Activated T-helper 2 cell treated with anti-CD3 and anti-CD28 coated beads, Interferon-gamma antibody, Interleukin-2, Interleukin-4, amounts not matched to agents 10 μg/mL and 5 μg/mL and 100 μg/mL, durations not matched to agents 14 hours and 24 hours and 36 hours (primary cell): Measurements from ENCODE around the gene SOAT1. TPM values are rescaled to one million over a fixed set of nuclear protein-coding genes. Genes with fewer than 3 reads are reported as not detected.
"Not testable (repeated sequence)": the region's sequence is repeated elsewhere in the genome, so short reads cannot be mapped to it uniquely, and the experiment has no call there.

ENCODE experiments used
- DNase-seq: peaks from one replicate; pipeline ENCODE4 v3.0.0; 2021; ENCODE audit warnings: low spot score
- H3K27ac Mint-ChIP-seq: one replicate; pipeline ENCODE4 v1.8.0; 2021; ENCODE audit warnings: mixed read lengths
- H3K27me3 Mint-ChIP-seq: one replicate; pipeline ENCODE4 v1.8.0; 2021; ENCODE audit warnings: low read depth, mixed read lengths
- H3K36me3 Mint-ChIP-seq: one replicate; pipeline ENCODE4 v1.8.0; 2021; ENCODE audit warnings: low read depth, mixed read lengths
- H3K4me1 Mint-ChIP-seq: one replicate; pipeline ENCODE4 v1.8.0; 2021; ENCODE audit warnings: low read depth, mixed read lengths
- H3K4me3 Mint-ChIP-seq: one replicate; pipeline ENCODE4 v1.8.0; 2021; ENCODE audit warnings: low read depth, mild to moderate bottlenecking, moderate library complexity, mixed read lengths
- H3K9me3 Mint-ChIP-seq: one replicate; pipeline ENCODE4 v1.8.0; 2021; ENCODE audit warnings: mixed read lengths
- intact Hi-C: fragments of 100-400 bp; cut with micrococcal nuclease; formaldehyde crosslinking; loops from one replicate; pipeline ENCODE4 v1.15.1; 2023
- total RNA-seq: library from RNA; stranded (reverse); gene quantifications from 2 replicates; pipeline ENCODE4 v1.2.3, GENCODE V29; 2022

SOAT1 gene
- 39.2 and 40.3 TPM in 2 replicates for total RNA-seq

DNA sequence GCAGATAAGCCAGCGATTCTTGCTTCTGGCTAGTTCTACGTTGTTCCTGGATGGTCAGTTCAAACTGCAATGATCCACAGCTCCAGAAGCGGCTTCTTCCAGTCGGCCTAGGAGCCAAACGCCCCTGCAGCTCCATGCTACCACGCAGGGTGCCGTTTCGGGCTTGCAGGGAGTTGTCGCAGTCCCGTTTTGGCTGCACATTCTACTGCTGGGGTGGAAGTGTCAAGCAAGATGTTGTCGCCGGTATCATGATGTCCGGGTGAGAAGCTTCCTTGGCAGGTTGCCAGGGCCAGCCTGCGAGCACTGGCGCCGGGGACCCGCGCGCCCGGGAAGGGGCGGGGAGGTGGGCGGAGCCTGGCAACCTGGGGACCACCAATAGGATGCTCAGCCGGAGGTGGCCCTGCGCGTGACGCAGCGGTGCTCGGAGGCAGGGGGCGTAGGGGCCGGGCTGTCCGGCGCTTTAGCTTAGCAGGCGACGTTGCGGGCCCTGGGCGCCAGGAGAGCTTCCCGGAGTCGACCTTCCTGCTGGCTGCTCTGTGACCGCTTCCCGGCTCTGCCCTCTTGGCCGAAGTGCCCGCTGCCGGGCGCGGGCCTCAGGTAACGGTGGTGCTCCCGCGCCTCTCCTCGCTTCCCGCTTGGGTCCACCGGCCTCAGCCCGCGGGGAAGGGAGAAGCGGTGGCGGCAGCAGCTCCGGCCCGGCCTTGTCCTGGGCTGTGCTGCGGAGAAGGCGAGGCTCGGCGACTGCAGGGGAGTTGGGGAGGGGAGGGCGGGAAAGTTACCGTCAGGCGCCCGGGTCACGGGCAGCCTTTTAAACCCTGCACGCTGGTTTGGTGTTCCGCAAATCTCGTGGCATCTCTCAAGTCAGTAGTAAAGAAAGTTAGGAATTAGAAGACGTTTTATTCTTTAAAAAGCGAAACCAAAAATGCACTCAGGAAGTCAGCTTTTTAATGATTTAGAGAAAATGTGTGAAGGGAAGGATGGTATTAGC is at the start of gene SOAT1:
Gene SOAT1 (plus strand): TSS at position 458 of the 988 bp plus-strand sequence. CDS start 8,888 bp downstream, outside the sequence.
- peak within 1 kb of the TSS; percentile 94 for H3K4me3 Mint-ChIP-seq
- H3K27ac Mint-ChIP-seq = peak within 1 kb of the TSS; percentile 86
- DNase-seq = peak; percentile 89
- intact Hi-C loops = loop anchor here (1.0 to 5.0 kb wide), 7 partner anchors 24 to 751 kb away; partner anchors contain the start of genes ABL2, FAM20B and TOR3A
- H3K9me3 Mint-ChIP-seq = no peaks in the 10 kb centered on the region
- H3K4me1 Mint-ChIP-seq = peaks cover 34% of the 10 kb centered on the region
- H3K36me3 Mint-ChIP-seq = peaks cover 19% of the 10 kb centered on the region
- H3K27me3 Mint-ChIP-seq = no peaks in the 10 kb centered on the region

DNA sequence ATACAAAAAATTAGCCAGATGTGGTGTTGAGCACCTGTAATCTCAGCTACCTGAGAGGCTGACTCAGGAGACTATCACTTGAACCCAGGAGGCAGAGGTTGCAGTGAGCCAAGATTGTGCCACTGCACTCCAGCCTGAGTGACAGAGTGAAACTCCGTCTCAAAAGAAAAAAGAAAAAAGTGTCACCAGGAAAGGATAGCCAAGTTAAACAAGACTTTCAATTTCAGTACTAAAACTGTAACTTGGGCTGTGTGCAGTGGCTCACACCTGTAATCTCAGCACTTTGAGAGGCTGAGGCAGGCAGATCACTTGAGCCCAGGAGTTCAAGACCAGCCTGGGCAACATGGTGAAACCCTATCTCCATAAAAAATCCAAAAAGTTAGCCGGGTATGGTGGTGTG is 48.2 kb upstream of the SOAT1 start:
- DNase-seq, H3K9me3 Mint-ChIP-seq, H3K27ac Mint-ChIP-seq, H3K36me3 Mint-ChIP-seq, H3K27me3 Mint-ChIP-seq, H3K4me1 Mint-ChIP-seq, H3K4me3 Mint-ChIP-seq, intact Hi-C loops: not testable (repeated sequence)

DNA sequence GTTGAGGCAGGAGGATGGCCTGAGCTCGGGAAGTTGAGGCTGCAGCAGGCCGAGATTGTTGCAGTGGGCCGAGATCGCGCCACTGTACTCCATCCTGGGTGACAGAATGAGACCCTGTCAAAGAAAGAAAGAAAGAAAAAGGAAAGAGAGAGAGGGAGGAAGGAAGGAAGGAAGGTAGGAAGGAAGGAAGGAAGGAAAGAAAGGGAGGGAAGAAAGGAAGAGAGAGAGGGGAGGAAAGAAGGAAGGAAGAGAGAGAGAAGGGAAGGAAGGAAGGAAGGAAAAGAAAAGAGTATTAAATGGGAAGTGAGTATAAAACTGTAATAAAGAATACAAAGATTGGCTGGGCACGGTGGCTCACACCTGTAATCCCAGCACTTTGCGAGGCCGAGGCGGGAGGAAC is 45.7 kb upstream of the SOAT1 start:
- no peaks in the 10 kb centered on the region for H3K4me1 Mint-ChIP-seq
- no peaks in the 10 kb centered on the region for H3K36me3 Mint-ChIP-seq
- H3K9me3 Mint-ChIP-seq = no peaks in the 10 kb centered on the region
- intact Hi-C loops = no loop called here
- no peak for DNase-seq
- no peaks in the 10 kb centered on the region for H3K27me3 Mint-ChIP-seq
- H3K27ac Mint-ChIP-seq = no peak overlapping the region
- H3K4me3 Mint-ChIP-seq = no peak overlapping the region

DNA sequence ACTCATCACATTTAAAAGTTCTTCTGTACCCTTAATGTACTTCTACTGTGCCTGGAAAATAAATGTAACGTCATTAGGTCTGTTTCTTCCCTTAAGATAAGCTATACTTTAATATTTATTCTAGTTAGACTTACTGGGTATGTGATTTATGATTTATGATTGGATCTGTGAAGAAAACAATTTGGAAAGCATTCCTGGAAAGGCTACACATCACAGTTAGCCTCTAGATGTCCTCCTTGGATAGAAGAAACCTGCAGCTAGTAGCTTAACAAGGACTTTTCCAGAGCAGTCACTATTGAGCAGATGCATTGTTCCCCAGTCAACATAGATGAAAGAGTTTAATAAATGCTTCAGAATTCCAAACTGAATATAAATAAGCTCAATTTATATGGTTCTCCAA is 41.9 kb upstream of the SOAT1 start:
- intact Hi-C loops = loop anchor here (1.0 kb wide), 1 partner anchor 118 kb away; no protein-coding TSS in a partner anchor
- DNase-seq = no peak
- Mint-ChIP-seq H3K27ac (no peak overlapping the region), H3K27me3 (no peaks in the 10 kb centered on the region), H3K4me3 (no peak overlapping the region), H3K9me3 (no peaks in the 10 kb centered on the region), H3K36me3 (no peaks in the 10 kb centered on the region), H3K4me1 (no peaks in the 10 kb centered on the region)

DNA sequence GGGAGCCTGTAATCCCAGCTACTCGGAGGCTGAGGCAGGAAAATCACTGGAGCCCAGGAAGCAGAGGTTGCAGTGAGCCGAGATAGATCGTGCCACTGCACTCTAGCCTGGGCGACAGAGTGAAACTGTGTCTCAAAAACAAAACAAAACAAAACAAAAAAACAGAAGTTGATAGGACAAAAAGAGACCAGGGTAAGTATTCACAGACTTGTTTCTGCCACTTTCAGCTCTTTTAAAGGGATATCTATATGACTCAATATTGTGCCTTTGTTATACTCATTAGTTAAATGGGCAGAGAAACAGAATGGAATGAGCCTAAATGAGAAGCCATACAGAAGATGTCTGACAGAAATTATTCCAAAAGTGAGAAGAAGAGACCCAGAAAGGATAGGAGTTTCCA is 41.0 kb upstream of the SOAT1 start:
- Mint-ChIP-seq H3K4me1 (no peaks in the 10 kb centered on the region), H3K9me3 (no peaks in the 10 kb centered on the region), H3K36me3 (no peaks in the 10 kb centered on the region), H3K4me3 (no peak overlapping the region), H3K27me3 (no peaks in the 10 kb centered on the region), H3K27ac (no peak overlapping the region)
- no peak for DNase-seq
- intact Hi-C loops = no loop called here

DNA sequence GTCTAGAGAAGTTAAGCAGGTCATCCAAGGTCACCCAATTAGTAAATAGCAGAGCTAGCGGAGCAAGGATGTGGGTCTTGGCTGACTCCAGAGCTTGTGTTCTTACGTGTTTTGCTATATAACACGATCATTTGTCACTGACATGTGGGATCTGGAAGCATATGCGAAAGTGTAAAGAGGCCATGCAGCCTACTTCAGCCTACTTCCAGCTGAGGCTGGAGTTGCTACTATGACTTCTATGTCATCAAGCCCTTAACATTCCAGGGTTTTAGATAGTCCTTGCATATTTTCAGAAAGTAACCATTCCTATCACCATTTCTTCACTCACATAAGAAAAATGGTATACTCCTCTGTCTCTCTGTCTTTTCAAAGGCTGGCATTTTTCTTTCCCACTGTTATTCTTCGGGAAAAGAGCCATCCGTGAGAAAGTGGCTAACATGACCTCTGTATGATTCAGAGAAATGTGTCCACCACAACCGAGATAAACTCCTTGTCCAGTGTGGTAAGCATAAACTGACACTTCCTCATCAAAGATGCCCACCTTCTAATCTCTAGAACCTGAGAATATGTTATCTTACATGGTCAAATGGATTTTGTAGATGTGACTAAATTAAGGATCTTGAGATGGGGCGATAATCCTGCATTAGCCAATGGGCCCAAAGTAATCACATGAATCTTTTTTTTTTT is 40.2 kb upstream of the SOAT1 start:
- Mint-ChIP-seq H3K4me1 (no peaks in the 10 kb centered on the region), H3K27ac (no peak overlapping the region), H3K36me3 (no peaks in the 10 kb centered on the region), H3K27me3 (no peaks in the 10 kb centered on the region), H3K9me3 (no peaks in the 10 kb centered on the region), H3K4me3 (no peak overlapping the region)
- intact Hi-C loops = no loop called here
- no peak for DNase-seq

DNA sequence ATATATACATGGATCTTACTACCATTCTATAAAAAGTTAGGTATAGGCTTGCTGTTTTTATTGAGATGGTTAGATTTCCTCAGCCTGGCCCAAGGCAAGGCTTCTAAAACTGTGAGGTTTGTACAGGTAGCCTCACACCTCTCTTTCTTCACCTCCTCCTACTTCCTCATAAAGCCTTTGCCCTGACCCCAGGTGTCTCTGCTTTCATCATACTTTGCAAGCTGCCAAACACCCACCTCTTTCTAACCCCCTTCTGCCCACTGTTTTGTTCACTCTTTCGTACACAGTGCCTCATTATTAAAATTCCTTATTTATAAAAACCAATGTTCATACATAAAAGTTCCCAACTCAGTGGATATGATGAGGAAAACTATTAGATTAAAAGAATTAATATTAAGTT is 31.4 kb upstream of the SOAT1 start:
- no peak overlapping the region for H3K27ac Mint-ChIP-seq
- no peak for DNase-seq
- intact Hi-C loops = no loop called here
- no peaks in the 10 kb centered on the region for H3K9me3 Mint-ChIP-seq
- no peaks in the 10 kb centered on the region for H3K4me1 Mint-ChIP-seq
- H3K36me3 Mint-ChIP-seq = no peaks in the 10 kb centered on the region
- H3K4me3 Mint-ChIP-seq = no peak overlapping the region
- peaks cover 9% of the 10 kb centered on the region for H3K27me3 Mint-ChIP-seq

DNA sequence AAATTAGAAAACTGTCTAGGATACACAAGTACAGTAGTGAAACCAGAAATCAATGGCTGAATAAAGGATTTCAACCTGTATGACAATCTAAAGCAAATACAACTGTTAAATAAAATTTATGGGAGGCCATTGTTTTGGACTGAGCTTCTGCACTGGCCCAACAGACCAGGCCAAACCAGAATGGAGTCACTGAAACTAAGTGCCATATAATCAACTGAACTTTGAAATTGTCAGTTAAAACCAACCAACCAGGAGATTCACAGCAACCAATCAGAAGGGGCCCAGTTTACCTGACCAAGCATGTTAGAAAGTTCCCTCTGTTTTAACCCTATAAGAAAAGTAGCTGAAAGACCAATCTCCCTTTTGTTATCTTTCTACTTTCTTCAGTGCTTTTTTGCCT is 30.5 kb upstream of the SOAT1 start:
- Mint-ChIP-seq H3K36me3 (no peaks in the 10 kb centered on the region), H3K27ac (no peak overlapping the region), H3K4me1 (no peaks in the 10 kb centered on the region), H3K27me3 (peaks cover 11% of the 10 kb centered on the region), H3K4me3 (no peak overlapping the region), H3K9me3 (no peaks in the 10 kb centered on the region)
- intact Hi-C loops = no loop called here
- DNase-seq = no peak

DNA sequence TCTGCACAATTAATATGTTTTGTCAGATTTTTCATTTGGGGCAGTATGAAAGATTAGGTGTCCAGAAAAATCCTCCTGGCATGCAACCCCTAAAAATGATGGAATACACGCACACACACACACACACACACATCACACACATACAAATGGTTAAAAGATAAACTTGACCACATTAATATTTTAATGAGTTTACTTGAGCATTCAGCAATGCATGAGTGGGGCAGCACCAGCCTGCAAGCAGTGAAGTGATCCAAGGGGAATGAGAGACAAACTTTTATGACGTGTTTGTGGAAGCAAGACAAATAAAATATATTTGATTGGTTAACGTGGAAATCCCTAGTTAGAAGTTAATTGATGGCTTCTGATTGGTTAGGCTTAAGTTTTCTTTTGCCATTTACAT is 29.1 kb upstream of the SOAT1 start:
- no peak overlapping the region for H3K4me3 Mint-ChIP-seq
- H3K36me3 Mint-ChIP-seq = no peaks in the 10 kb centered on the region
- no peak for DNase-seq
- H3K27ac Mint-ChIP-seq = no peak overlapping the region
- H3K27me3 Mint-ChIP-seq = peaks cover 11% of the 10 kb centered on the region
- intact Hi-C loops = no loop called here
- no peaks in the 10 kb centered on the region for H3K9me3 Mint-ChIP-seq
- no peaks in the 10 kb centered on the region for H3K4me1 Mint-ChIP-seq

DNA sequence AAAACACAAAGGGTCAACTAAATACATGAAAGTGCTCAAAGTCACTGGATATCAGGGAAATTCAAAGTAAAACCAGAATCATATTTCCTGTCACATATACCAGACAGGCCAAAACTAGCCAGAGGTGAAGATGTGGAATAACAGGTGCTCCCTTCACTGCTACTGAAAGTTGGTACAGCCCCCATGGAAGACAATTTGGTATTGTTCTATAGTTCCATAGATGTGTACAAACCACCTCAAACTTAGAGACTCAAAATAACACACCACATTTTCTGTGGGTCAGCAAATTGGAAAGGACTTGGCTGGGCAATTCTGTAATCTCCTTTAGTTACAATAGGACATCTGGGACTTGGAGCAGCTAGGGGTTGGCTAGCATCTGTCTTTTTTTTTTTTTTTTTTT is 24.5 kb upstream of the SOAT1 start:
- no peak for DNase-seq
- Mint-ChIP-seq H3K9me3 (no peaks in the 10 kb centered on the region), H3K4me1 (no peaks in the 10 kb centered on the region), H3K27me3 (peaks cover 7% of the 10 kb centered on the region), H3K36me3 (no peaks in the 10 kb centered on the region), H3K27ac (no peak overlapping the region), H3K4me3 (no peak overlapping the region)
- intact Hi-C loops = no loop called here

DNA sequence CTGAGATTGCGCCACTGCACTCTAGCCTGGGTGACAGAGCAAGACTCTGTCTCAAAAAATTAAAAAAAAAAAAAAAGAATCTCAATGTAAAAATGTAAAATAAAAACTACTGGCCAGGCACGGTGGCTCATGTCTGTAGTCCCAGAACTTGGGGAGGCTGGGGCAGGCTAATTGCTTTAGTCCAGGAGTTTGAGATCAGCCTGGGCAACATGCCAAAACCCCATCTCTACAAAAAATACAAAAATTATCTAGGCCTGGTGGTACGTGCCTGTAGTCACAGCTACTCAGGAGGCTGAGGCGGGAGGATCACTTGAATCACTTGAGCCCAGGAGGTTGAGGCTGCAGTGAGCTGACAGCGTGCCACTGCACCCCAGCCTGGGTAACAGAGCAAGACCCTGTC is 19.2 kb upstream of the SOAT1 start:
- H3K27me3 Mint-ChIP-seq, H3K27ac Mint-ChIP-seq, H3K4me1 Mint-ChIP-seq, intact Hi-C loops, H3K4me3 Mint-ChIP-seq, DNase-seq, H3K36me3 Mint-ChIP-seq, H3K9me3 Mint-ChIP-seq: not testable (repeated sequence)

DNA sequence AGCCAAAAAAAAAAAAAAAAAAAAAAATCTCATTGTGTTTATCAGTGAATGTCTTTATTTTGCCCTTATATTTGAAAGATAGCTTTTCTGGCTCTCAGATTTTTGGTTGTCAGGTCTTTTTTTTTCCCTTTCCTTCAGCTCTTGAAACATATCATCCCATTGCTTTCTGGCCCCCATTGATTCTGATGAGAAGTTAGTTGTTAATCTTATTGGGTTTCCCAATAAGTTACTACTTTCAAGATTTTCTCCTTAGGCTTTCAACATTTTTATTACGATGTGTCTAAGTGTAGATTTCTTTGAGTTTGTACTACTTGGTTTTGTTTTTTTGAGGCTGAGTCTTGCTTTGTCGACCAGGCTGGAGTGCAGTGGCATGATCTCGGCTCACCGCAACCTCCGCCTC is 14.7 kb upstream of the SOAT1 start:
- H3K36me3 Mint-ChIP-seq = no peaks in the 10 kb centered on the region

DNA sequence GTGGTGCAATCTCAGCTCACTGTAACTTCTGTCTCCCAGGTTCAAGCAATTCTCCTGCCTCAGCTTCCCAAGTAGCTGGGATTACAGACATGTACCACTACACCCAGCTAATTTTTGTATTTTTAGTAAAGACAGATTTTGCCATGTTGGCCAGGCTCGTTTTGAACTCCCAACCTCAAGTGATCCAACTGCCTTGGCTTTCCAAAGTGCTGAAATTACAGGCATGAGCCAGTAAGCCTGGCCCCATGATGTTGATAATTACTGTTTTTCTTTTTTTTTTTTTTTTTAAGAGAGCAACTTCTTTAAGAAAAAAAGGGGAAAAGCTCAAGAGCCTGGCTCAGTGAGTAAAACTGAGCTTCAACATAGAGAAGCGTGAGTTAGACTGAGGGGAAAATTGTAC is 9.6 kb upstream of the SOAT1 start:
- intact Hi-C loops = no loop called here
- Mint-ChIP-seq H3K4me1 (no peaks in the 10 kb centered on the region), H3K27ac (no peak overlapping the region)

More for the DNA sequence above, 14.7 kb upstream of the SOAT1 start:
- peaks cover 4% of the 10 kb centered on the region for H3K27me3 Mint-ChIP-seq
- H3K9me3 Mint-ChIP-seq = peaks cover 9% of the 10 kb centered on the region
- H3K4me1 Mint-ChIP-seq = no peaks in the 10 kb centered on the region
- intact Hi-C loops = no loop called here
- H3K4me3 Mint-ChIP-seq = no peak overlapping the region
- DNase-seq = no peak
- no peak overlapping the region for H3K27ac Mint-ChIP-seq

More for the DNA sequence above, 9.6 kb upstream of the SOAT1 start:
- no peak overlapping the region for H3K4me3 Mint-ChIP-seq
- peaks cover 4% of the 10 kb centered on the region for H3K27me3 Mint-ChIP-seq
- H3K9me3 Mint-ChIP-seq = peaks cover 6% of the 10 kb centered on the region
- no peak for DNase-seq
- H3K36me3 Mint-ChIP-seq = no peaks in the 10 kb centered on the region
